NCI-H226 (cell line): ENCODE results near the gene PIK3CA.
A peak's percentile ranks its signal among the peaks of the same experiment; 100 is the strongest.
"Not testable (repeated sequence)": the region's sequence is repeated elsewhere in the genome, so short reads cannot be mapped to it uniquely, and the experiment has no call there.

Experiments
- DNase-seq: peaks from one replicate; pipeline ENCODE4 v3.0.0-alpha.2; 2015

PIK3CA gene

DNA sequence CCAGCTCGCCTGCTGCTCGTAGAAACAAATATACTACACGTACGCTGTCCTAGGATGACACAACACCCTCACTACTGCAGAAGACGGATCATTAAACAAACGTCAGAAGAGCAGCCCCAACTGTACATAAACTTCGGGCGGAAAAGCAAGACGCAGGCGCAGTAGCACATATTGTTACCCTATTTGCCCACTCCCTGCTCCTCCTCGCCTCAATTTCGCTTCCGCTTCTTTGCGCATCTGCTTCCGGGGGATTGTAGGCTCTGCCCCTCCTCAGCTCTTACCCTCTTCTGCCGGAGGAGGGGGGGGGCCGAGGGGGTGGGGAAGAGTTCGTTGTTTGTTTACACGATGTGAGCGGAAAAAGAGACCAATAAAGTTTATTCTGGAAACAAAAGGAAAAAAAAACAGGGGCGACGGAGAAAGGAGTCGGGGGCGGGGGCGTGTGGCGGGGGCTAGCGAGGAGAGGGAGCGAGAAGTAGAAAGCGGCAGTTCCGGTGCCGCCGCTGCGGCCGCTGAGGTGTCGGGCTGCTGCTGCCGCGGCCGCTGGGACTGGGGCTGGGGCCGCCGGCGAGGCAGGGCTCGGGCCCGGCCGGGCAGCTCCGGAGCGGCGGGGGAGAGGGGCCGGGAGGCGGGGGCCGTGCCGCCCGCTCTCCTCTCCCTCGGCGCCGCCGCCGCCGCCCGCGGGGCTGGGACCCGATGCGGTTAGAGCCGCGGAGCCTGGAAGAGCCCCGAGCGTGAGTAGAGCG, at the start of gene PIK3CA:
PIK3CA (plus strand) TSS at position 485 of the 743 bp plus-strand sequence. CDS start 50,469 bp downstream, outside the sequence.
- DNase-seq, result peak; percentile 91

DNA sequence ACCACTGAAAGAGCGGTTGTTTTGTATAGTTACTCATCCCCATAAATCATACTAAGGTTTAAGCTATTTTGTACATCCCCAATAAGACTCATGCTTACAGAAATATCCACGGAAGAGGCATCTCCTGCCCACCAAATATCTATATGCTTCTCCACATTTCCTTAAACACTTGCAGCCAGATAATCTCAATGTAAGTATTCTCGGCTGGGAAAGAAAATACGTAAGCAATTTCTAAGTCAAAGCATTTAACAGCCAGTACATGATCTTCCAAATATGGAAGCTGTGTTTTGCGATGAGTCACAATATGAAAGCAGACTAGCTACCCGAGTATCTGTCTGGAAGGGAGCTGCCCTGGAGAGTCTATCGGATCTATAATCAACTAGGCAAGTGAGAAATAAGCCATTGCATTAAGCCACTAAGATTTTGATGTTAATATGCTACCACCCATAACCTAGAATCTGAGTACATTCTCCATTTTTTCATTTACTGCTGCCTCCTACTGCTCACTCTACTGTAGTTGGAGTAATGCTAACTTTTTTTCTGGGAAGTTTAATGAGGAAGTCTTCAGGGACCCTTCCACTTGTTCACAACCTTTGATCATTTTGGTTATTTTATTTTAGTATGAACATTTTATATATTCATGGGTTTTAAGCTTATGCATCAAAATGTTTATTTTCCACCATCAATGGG, 49.6 kb upstream of the PIK3CA start:
- DNase-seq, result no peak

DNA sequence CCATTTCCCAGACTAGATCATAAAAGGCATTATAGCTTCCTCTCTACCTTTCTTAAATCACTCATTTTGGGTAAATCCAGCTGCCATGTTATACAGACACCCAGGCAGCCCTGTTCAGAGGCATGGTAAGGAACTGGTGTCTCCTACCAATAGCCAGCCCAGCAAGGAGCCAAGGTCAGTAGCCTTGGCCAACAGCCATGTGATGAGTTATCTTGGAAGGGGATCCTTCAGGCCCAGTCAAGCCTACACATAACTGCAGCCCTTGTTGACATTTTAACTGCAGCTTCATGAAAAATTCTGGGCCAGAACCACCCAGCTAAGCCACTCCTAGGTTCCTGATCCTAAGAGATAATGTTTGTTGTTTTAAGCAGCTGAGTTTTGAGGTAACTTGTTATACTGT, 47.5 kb upstream of the PIK3CA start:
- no peak for DNase-seq

DNA sequence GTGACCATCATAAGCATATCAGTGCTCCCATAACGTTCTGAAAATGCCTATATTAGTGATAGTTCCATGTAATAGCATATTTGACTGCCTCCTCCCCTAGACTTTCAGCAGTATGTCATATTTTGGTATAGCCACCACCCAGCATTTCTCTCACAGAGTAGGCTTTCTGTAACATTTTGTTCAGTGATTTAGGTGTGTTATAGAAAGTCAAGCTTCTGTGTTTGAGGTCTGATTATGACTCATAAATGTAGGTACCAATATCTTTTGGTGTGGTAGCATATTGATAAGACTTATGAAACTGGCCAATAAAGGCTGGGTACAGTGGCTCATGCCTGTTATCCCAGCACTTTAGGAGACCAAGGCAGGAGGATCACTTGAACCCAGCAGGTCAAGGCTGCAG, 42.3 kb upstream of the PIK3CA start:
- DNase-seq, result no peak

DNA sequence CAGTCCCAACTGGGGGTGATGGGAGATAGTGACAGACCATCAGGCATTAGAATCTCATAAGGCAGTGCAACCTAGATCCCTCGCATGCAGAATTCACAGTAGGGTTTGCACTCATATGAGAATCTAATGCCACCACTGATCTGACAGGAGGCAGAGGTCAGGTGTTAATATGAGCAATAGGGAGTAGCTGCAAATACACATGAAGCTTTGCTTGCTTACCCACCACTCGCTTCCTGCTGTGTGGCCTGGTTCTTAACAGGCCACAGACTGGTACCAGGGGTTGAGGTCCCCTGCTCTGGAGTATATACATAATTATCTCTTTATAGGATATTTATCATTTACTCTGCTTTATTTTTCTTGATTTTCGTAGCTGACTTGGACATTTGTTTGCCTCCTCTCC, 40.5 kb upstream of the PIK3CA start:
- DNase-seq, result no peak

DNA sequence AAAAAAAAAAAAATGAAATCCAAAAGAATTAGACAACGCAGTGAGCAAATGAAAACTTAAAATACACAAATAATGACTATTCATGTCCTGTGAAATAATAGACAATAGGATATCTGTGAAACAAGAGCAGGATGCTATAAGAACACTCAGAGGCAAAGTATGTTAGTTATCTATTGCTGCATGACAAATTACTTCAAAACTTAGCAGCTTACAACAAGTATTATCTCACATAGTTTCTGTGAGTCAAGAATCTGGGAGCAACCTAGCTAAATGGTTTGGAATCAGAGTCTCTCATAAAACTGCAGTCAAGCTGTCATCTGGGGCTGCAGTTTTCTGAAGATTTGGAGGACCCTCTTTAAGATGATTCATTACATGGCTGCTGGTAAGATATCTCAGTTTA, 40.1 kb upstream of the PIK3CA start:
- peak; percentile 74 for DNase-seq

DNA sequence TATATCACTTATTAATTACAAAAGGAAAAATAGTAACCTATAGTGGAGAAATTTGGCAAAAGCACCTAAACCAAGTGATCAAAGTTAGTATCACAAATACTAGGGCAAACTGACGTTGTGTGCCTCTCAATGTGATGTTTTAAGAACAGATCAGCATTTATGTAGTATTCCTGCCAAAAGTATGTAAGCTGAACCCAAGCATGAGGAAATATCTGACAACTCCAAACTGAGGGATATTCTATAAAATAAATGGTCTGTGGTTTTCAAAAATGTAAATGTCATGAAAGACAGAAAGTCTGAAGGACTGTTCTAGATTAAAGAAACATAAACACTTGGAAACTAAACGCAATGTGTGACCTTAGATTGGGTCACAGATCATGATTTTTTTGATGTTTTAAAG, 34.3 kb upstream of the PIK3CA start:
- DNase-seq, result no peak

DNA sequence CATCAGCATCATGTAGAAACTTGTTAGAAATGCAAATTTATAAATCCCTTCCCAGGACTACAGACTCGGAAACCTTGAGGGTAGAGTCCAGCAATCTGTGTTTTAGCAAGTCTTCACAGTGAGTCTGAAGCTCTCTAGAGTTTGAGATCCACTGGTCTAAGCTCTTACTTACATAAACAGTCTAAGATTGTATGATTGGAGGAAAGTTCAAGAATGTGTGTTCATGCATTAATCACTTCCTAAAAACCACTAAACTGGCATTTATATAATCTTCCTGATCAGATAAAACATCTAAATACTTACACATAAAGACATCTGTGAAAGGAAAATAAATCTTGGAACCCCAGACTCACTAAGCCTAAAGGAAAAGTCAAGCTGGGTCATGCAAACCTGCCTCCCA, 32.7 kb upstream of the PIK3CA start:
- DNase-seq, result not testable (repeated sequence)

DNA sequence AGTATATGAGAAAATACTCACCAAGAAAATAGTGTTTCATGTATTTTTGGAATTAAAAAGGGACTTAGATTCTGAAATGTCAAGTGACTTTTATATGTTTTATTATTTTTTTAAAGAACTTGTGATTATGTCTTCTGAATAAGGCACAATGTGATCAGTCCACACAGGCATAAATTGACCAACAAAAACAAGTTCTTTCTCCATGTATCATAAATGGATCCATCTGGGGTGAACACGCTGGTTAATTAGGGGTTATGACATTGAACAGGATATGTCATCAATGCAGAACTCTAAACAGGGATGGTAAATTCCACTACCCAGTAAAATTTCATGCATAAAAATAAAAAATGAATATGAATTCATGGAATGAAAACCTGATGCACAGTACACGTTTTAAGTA, 31.3 kb upstream of the PIK3CA start:
- no peak for DNase-seq

DNA sequence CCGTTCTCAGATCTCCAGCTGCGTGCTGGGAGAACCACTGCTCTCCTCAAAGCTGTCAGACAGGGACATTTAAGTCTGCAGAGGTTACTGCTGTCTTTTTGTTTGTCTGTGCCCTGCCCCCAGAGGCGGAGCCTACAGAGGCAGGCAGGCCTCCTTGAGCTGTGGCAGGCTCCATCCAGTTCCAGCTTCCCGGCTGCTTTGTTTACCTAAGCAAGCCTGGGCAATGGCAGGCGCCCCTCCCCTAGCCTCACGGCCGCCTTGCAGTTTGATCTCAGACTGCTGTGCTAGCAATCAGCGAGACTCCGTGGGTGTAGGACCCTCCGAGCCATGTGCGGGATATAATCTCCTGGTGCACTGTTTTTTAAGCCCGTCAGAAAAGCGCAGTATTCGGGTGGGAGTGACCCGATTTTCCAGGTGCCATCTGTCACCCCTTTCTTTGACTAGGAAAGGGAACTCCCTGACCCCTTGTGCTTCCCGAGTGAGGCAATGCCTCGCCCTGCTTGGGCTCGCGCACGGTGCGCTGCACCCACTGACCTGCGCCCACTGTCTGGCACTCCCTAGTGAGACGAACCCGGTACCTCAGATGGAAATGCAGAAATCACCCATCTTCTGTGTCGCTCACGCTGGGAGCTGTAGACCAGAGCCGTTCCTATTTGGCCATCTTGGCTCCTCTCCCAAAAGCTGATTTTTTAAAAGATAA, 15.8 kb upstream of the PIK3CA start:
- DNase-seq, result not testable (repeated sequence)

DNA sequence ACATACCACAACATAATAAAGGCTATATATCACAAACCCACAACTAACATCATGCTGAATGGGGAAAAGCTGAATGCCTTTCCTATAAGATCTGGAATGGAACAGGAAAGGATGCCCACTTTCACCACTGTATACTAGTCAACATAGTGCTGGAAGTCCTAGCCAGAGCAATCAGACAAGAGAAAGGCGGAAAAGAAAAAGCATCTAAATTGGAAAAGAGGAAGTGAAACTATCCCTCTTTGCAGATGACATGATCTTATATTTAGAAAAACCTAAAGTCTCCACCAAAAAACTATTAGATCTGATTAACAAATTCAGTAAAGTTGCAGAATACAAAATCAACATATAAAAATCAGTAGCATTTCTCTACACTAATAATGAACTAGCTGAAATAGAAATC, 14.6 kb upstream of the PIK3CA start:
- DNase-seq, result no peak

DNA sequence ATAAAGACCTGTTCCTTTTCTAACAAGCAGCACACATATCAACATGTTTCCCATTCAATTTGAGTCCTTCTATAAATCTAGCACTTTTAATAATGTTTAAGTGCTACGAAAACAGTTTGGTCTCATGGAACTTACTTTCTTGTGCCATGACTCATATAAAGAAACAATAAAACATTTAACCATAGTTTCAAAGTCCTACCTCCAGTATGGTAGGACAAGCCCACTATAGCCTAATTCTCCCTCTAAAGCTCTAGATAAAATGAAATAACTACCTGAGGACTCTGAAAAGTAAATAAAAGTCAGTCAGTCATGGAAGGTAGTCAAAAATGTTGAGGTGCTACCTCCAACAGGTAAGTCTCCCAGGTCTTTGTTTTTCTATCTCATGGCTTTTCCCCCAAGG, 12.0 kb upstream of the PIK3CA start:
- DNase-seq, result no peak

DNA sequence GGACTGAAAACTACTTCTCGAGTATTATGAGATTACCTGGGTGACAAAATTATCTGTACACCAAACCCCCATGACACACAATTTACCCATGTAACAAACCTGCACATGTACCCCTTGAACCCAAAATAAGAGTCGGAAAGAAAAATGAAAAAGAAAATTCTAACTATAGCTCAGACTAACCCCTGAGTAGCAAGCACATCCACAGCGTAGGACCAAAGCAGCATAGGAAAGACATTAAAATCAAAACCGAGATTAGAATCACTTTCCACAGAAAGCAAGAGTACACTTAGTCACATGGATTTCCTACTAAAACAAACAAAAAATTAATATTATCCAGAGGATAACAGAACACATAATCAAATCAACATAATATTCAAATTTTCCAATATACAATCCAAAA, 6.3 kb upstream of the PIK3CA start:
- DNase-seq, result no peak

DNA sequence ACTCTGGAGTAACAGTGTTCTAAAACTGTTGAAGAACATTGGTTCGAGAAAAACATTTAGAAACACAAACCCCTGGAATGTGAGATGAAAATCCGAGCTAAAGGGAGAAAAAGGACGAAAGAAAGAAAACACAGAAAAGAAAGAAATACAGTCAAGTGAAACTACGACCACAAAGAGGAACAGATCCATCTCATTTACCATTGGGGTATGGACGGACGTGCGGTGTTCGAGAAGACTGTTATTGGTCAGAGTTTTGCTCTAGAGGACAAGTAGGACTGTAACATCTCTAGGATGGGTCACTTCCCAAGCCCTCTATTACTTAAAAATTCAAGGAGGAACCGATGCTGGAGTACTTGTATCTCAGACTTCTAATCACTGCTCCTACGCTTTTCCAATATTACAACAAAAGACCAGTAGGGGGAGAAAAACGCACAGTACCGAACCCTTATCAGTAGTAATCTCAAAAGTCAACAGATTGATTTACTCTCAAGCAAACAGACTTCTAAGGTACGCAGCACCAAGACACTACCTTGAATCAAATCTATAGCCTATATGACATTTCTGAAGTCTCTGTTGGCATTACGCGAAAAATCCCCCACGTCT, 1.1 kb upstream of the PIK3CA start:
- DNase-seq, result no peak

DNA sequence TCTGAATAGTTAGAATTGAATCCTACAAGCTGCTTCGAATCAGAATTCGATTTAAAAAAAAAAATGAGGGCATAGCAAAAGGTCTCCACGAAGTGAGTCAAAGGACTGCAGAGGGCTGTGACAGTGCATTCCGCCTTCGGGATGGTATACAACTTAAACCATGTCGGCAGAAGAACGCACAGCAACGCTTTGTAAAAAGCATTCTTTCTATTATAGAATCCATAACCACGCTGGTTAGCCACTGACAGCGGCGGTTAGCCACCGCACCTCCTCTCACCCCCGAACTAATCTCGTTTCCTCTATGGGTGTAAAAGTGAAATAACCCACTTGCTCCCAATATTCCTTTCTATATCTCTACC, 664 bp upstream of the PIK3CA start:
- no peak for DNase-seq

DNA sequence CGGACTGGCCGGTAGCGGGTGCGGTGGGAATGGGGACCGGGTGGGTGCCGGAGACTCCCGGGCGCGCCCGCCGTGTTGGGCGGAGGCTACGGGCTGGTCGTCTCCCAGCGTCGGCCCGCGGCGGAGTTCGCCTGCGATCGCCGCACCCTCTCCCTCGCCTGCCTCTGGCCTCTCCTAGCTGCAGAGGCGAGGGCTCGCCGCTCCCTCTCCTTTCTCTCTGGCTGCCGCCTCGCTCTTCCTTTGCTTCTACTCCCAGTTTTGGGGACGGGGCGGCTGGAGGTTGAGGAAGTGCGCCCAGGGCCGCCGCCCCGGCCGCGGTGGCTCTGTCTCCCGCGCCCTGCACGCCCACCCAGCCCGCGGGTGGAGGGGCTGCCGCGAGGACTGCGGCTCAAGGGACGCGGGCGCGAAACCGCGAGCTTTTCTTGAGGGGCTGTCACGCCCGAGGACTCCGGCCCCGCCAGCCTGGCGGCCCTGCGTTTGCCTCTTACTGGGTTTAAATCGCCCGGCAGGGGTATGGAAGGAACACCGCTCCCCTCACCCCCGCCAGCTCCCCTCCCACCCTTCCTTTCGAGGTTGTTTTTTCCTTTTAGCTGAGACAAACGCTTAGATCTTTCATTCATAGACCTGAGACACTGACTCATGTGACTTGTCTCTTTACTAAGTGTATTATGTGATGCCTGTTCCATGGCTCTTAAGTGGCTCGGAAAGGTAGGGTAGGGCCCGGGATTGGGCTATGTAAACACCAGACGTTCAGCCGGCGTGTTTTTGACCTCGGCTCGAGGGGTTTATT, 654 bp downstream of the PIK3CA start:
- DNase-seq, result peak; percentile 2

DNA sequence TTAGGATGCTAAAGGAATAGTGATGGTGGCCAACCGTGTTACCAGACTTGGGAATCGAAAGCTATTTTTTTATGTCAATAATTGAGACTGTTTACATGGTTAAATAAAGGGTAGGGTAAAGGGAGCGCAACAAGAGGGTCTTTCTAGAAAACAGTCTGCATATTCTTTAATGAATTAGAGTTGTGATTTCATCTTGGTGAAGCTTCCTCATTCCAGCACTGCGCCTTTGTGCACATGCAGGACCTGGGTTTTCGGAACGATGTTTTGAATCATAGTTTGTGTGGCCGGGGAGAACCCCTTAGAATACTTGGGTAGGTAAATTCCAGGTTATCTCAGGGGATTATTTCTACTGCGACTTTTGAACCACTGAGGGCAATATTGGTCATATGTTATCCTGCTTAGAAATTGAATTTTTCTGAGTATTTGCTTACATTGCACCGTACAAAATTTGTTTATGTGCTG, 1.3 kb downstream of the PIK3CA start:
- DNase-seq, result no peak

DNA sequence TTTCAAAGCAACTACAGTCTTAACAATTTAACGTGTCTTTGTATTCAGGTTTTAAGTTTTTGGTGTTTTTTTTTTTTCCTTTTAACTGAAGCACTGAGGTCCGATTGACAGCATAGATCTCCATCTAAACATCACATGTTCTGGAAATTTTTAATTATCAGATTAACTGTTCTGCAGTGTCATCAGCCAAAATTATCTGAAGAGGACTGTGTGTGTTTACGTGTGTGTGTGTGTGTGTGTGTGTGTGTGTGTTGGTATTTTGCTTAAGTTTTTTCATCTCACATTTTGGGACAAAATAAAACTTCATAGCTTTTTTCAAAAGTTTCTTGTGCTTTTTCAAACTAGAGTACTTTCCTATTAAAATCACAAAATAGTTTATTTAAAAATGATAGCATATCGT, 1.8 kb downstream of the PIK3CA start:
- DNase-seq, result no peak

DNA sequence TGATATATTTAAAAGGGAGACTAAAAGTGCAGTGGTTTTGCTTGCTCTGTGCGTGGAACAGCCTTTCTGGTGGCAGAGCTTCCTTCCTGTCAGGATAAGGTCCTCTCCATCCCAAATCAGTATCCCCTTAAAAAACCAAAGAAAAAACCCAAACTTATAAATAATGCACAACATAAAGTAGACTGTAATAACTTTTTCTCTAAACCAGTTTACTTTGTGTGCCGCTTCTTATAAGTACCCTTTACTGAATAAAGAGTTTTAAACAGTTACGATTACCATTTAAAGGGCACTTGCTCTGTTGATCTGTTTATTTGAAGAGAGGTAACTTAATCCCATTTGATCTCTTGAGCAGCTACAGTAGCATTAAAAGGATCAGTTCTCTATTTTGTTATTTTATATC, 2.5 kb downstream of the PIK3CA start:
- DNase-seq, result no peak

DNA sequence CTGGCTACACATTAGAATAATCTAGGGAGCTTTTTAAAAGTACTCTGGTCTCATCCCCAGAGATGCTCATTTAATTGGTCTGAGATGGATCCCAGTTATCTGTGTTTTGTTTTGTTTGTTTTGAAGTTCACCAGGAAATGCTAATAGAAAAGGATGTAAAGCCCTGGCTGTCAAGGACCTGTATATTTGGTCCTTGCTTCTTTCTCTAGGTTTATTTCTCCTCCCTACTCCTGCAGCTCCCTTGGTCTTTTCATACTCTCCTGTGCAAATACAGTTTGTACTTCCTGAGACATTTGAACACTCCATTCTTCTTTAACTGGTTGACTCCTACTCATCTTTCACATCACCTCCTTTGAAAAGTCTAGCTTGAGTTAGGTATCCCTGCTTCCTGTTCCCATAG, 3.3 kb downstream of the PIK3CA start:
- DNase-seq, result peak; percentile 5

DNA sequence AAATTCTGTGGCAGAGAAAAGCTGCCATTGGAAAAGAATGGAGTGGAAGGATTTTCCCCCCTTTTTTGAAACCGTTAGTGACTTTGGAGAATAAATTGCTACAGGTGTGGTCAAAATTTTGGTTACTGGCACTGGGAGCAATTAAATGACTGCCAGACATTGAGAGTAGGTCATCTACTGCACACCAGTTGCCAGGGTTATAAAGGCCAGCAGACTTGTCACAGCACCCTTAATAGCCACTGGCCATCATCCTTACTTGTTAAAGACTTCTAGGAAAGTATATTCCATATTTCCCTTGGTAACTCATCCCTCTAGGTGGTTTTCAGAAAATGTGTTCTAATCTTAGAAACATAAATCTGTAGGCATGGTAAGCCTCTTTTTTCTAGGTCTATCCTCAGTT, 8.0 kb downstream of the PIK3CA start:
- no peak for DNase-seq

DNA sequence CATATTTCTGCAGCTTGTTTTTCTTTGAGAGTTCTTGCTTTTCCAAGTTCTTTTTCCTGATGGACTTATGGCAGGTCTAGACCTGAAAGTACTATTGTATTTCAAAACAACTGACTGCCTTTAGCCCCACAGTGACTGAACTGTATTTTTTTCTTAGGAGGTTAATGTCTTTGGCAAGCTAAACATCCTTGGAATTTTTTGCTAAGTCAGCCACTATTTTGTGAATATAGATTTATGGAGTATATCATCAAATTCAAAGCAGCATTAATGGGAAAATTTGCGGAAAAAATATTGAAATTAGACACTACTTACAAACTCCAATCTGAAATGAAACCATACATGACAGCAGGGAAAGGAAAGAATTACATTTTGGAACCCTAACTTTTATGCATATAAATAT, 8.6 kb downstream of the PIK3CA start:
- DNase-seq, result no peak
